ENCODE data around the gene CATSPER3. TPM values are rescaled to one million over a fixed set of nuclear protein-coding genes. Genes with fewer than 3 reads are reported as not detected.

Gene CATSPER3
- total and polyA plus RNA-seq, 9 donors: 0.36 to 0.85 (median 0.57) TPM

- H3K36me3 ChIP-seq: no peaks in the 10 kb centered on the region
- H3K4me3 ChIP-seq: no peak overlapping the region
- TF ChIP-seq EP300 (IDR thresholded peaks at IDR 0.05) (no peak), POLR2A (IDR thresholded peaks at IDR 0.05) (no peak), CTCF (IDR thresholded peaks at IDR 0.05) (no peak)
- H3K9me3 ChIP-seq: no peaks in the 10 kb centered on the region
- no peak overlapping the region for H3K27ac ChIP-seq
- DNase-seq: no peak
- peaks cover 2% of the 10 kb centered on the region for H3K4me1 ChIP-seq (ENCODE audit: insufficient read depth)
- no peaks in the 10 kb centered on the region for H3K27me3 ChIP-seq
- 85 to 88% (median 88%) methylated on average over 12 of the region's 12 CpGs for WGBS, 3 donors
- intact Hi-C loops (cut with DNase I): no loop called here
Observed at GRCh38 chr5:134964359-134965270, 3.1 kb upstream of the CATSPER3 start.

- Histone ChIP-seq H3K4me1 (ENCODE audit: insufficient read depth) (no peaks in the 10 kb centered on the region), H3K9me3 (no peaks in the 10 kb centered on the region), H3K36me3 (no peaks in the 10 kb centered on the region), H3K4me3 (no peak overlapping the region), H3K27me3 (no peaks in the 10 kb centered on the region), H3K27ac (no peak overlapping the region)
- no peak for DNase-seq
- WGBS, 3 donors: 68 to 85% (median 85%) methylated on average over 3 of the region's 3 CpGs
- TF ChIP-seq POLR2A (IDR thresholded peaks at IDR 0.05): no peak
- TF ChIP-seq CTCF (IDR thresholded peaks at IDR 0.05): no peak
- no peak for TF ChIP-seq EP300 (IDR thresholded peaks at IDR 0.05)
- intact Hi-C loops (cut with DNase I): no loop called here
Observed at GRCh38 chr5:134965271-134965825, 2.4 kb upstream of the CATSPER3 start.

GRCh38 chr5:134968055-134968454, 348 bp downstream of the CATSPER3 start:
- Histone ChIP-seq H3K9me3 (no peaks in the 10 kb centered on the region), H3K36me3 (no peaks in the 10 kb centered on the region), H3K4me3 (no peak overlapping the region), H3K27me3 (no peaks in the 10 kb centered on the region), H3K27ac (no peak overlapping the region), H3K4me1 (ENCODE audit: insufficient read depth) (no peaks in the 10 kb centered on the region)
- no peak for DNase-seq
- TF ChIP-seq POLR2A (IDR thresholded peaks at IDR 0.05) (no peak), CTCF (IDR thresholded peaks at IDR 0.05) (no peak), EP300 (IDR thresholded peaks at IDR 0.05) (no peak)
- WGBS, 3 donors: 91 to 97% (median 93%) methylated on average over 3 of the region's 3 CpGs
- intact Hi-C loops (cut with DNase I): no loop called here

GRCh38 chr5:134969166-134969565, 1.5 kb downstream of the CATSPER3 start:
- no peaks in the 10 kb centered on the region for H3K9me3 ChIP-seq
- no peak overlapping the region for H3K27ac ChIP-seq
- no peaks in the 10 kb centered on the region for H3K4me1 ChIP-seq (ENCODE audit: insufficient read depth)
- TF ChIP-seq EP300 (IDR thresholded peaks at IDR 0.05): no peak
- no peak for TF ChIP-seq CTCF (IDR thresholded peaks at IDR 0.05)
- TF ChIP-seq POLR2A (IDR thresholded peaks at IDR 0.05): no peak
- intact Hi-C loops (cut with DNase I): no loop called here
- H3K4me3 ChIP-seq: no peak overlapping the region
- H3K36me3 ChIP-seq: no peaks in the 10 kb centered on the region
- no peak for DNase-seq
- H3K27me3 ChIP-seq: no peaks in the 10 kb centered on the region

Data from ovary (tissue), 9 donors.